Measurements from ENCODE around the gene PEAK1. TPM values are rescaled to one million over a fixed set of nuclear protein-coding genes. Genes with fewer than 3 reads are reported as not detected.

The PEAK1 gene
- total RNA-seq, 2 experiments from 2014 or later: 29.1 to 33.0 TPM

DNA sequence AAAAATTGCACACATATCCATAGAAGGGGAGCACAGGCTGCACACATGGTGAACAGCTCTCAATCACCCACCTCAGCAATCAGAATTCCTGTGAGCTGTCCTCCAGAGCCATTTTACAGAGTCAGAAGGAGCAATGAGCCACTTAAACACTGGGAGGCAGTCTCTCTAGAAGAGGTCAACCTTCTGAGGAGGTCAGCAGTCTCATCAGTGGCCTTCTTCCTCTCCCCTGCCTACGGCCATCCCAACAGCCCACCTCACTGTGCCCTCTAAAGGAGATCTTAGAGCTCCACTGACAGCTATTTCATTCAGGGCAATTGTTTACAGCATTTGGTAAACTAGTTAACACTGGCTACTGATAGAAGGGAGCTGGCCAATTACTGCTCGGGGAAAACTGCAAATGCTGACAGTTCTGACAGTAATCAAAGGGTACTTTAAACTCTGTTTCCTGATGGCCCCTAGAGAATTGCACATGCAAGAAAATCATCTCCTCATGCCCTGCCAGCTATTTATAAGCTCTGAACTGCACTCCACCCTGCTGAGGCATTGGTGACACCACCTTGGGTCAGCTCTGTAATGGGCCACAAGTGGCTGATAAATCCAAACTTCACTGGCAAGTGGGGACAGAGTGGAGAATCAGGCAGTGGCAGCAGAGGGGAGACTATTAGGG, 306.9 kb downstream of the PEAK1 start:
- Mint-ChIP-seq H3K36me3 (no peaks in the 10 kb centered on the region), H3K27ac (no peak overlapping the region)
- CTCF ChIA-PET: interaction anchor here (0.8 to 2.1 kb wide), 4 partner anchors 8 to 431 kb away, joined by 4 to 8 read pairs (median 5); no protein-coding TSS in a partner anchor

GRCh38 chr15:77111789-77112188, 308.1 kb downstream of the PEAK1 start:
- no peaks in the 10 kb centered on the region for H3K36me3 Mint-ChIP-seq
- H3K27me3 Mint-ChIP-seq: no peaks in the 10 kb centered on the region
- H3K9me3 Mint-ChIP-seq (ENCODE audit: low read depth): no peaks in the 10 kb centered on the region
- ATAC-seq: no peak
- H3K27ac Mint-ChIP-seq: no peak overlapping the region
- H3K4me3 Mint-ChIP-seq: no peak overlapping the region
- no peaks in the 10 kb centered on the region for H3K4me1 Mint-ChIP-seq
- CTCF ChIA-PET: interaction anchor here (0.8 kb wide), 1 partner anchor 432 kb away, joined by 4 read pairs; no protein-coding TSS in a partner anchor
- no peak for DNase-seq

More for the DNA sequence above, 306.9 kb downstream of the PEAK1 start:
- Mint-ChIP-seq H3K27me3 (no peaks in the 10 kb centered on the region), H3K4me1 (no peaks in the 10 kb centered on the region), H3K9me3 (ENCODE audit: low read depth) (no peaks in the 10 kb centered on the region), H3K4me3 (no peak overlapping the region)
- no peak for ATAC-seq
- DNase-seq: no peak

DNA sequence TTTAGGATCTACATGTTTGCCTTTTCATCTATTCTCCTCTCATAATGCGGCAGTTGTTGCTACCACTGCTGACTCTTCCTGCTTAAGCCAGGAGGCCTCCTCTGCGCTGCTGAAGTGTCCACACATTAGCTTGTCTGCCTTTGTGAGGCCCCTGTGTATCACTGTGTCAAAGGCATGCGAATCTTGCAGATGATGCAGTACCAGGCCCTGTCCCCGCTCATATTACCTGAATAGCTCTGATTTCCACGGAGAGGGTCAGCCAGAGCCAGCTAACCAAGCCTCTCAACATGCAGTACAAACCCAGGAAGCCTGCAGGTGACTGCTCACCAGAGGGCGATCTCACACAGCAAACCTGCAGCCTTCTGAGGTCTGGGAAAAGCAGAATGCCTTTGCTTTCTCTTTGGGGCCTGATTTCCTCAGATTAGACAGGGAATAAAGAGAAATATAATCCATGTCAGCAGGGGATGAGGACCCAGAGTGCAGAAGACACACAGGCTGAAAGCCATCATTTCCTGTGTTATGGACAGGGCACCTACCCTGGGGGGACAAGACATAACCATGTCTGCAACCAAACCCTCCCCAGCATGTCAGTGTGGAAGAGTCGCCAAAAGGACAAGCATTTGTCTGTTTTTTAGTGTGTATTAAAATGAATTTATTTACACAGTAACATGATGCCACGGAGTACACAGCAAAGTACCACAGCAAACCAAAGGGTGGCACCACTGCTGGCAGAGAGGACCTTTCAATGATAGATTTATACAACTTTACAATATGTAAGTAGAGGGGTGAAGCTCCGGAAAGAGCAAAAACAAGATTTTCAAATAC, 312.2 kb downstream of the PEAK1 start:
- CTCF ChIA-PET: interaction anchor here (0.6 to 7.1 kb wide), 11 partner anchors 11 to 436 kb away, joined by 3 to 50 read pairs (median 6); no protein-coding TSS in a partner anchor
- peak; percentile 69 for ATAC-seq
- peak; percentile 66 for DNase-seq
- H3K4me1 Mint-ChIP-seq: no peaks in the 10 kb centered on the region
- no peaks in the 10 kb centered on the region for H3K27me3 Mint-ChIP-seq
- no peaks in the 10 kb centered on the region for H3K9me3 Mint-ChIP-seq (ENCODE audit: low read depth)
- no peak overlapping the region for H3K4me3 Mint-ChIP-seq
- H3K36me3 Mint-ChIP-seq: no peaks in the 10 kb centered on the region
- no peak overlapping the region for H3K27ac Mint-ChIP-seq

GRCh38 chr15:77107068-77107467, 312.8 kb downstream of the PEAK1 start:
- CTCF ChIA-PET: interaction anchor here (0.6 to 7.1 kb wide), 9 partner anchors 11 to 437 kb away, joined by 3 to 50 read pairs (median 6); no protein-coding TSS in a partner anchor
- no peaks in the 10 kb centered on the region for H3K9me3 Mint-ChIP-seq (ENCODE audit: low read depth)
- H3K4me1 Mint-ChIP-seq: no peaks in the 10 kb centered on the region
- H3K36me3 Mint-ChIP-seq: no peaks in the 10 kb centered on the region
- ATAC-seq: no peak
- no peak for DNase-seq
- H3K27me3 Mint-ChIP-seq: no peaks in the 10 kb centered on the region
- no peak overlapping the region for H3K27ac Mint-ChIP-seq
- no peak overlapping the region for H3K4me3 Mint-ChIP-seq

- no peaks in the 10 kb centered on the region for H3K27me3 Mint-ChIP-seq
- ATAC-seq (no peak), DNase-seq (no peak)
- no peaks in the 10 kb centered on the region for H3K36me3 Mint-ChIP-seq
- CTCF ChIA-PET: interaction anchor here (1.5 to 7.1 kb wide), 4 partner anchors 9 to 439 kb away, joined by 3 to 50 read pairs (median 14); no protein-coding TSS in a partner anchor
- no peaks in the 10 kb centered on the region for H3K9me3 Mint-ChIP-seq (ENCODE audit: low read depth)
- no peak overlapping the region for H3K27ac Mint-ChIP-seq
- H3K4me3 Mint-ChIP-seq: no peak overlapping the region
- peaks cover 1% of the 10 kb centered on the region for H3K4me1 Mint-ChIP-seq
Measured at GRCh38 chr15:77104155-77104554, 315.7 kb downstream of the PEAK1 start.

DNA sequence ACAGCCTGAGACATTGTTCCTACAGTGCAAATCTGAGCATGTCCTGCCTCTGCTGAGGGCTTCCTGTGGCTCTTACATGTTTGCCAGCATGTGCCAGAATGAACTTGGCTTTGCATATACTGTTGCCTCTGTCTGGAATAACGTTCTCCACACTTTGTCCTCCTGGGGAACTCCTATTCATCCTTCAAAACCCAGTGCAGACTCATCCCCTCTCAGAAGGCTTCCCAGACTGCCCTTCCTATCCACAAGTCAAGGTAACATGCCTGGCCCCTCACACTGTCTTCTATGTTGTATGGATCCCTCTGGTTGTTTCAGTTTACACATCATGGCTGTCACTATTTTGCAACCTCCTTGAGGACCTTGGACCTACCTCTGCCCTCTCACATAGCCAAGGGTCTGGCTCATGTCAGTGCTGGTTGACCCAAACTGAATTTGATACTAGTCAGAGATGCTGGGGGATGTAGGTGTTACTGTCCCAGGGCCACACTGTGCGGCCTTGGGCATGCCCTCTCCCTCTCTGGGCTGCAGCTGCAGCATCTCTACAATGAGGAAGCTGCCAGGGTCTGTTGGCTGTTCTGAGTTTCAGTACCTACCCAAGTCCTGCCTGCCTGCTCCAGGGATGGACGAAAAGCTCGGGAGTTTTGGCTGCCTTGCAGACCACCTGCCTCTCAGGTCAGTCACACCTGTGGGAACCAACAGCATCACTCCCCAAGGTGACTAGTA, 320.0 kb downstream of the PEAK1 start:
- ATAC-seq: no peak
- CTCF ChIA-PET: interaction anchor here (1.5 kb wide), 1 partner anchor 443 kb away, joined by 5 read pairs; no protein-coding TSS in a partner anchor

GRCh38 chr15:77098572-77098971, 321.3 kb downstream of the PEAK1 start:
- DNase-seq (no peak), ATAC-seq (no peak)
- Mint-ChIP-seq H3K27me3 (no peaks in the 10 kb centered on the region), H3K4me1 (peaks cover 2% of the 10 kb centered on the region), H3K27ac (no peak overlapping the region), H3K4me3 (no peak overlapping the region), H3K36me3 (no peaks in the 10 kb centered on the region), H3K9me3 (ENCODE audit: low read depth) (no peaks in the 10 kb centered on the region)
- CTCF ChIA-PET: no interaction called here

More for the DNA sequence above, 320.0 kb downstream of the PEAK1 start:
- Mint-ChIP-seq H3K27ac (no peak overlapping the region), H3K27me3 (no peaks in the 10 kb centered on the region), H3K4me1 (peaks cover 1% of the 10 kb centered on the region), H3K4me3 (no peak overlapping the region), H3K9me3 (ENCODE audit: low read depth) (no peaks in the 10 kb centered on the region), H3K36me3 (no peaks in the 10 kb centered on the region)
- no peak for DNase-seq

GRCh38 chr15:77097921-77098320, 322.0 kb downstream of the PEAK1 start:
- Mint-ChIP-seq H3K4me3 (no peak overlapping the region), H3K27ac (no peak overlapping the region), H3K9me3 (ENCODE audit: low read depth) (no peaks in the 10 kb centered on the region), H3K27me3 (no peaks in the 10 kb centered on the region), H3K36me3 (no peaks in the 10 kb centered on the region), H3K4me1 (peaks cover 6% of the 10 kb centered on the region)
- DNase-seq (no peak), ATAC-seq (no peak)
- CTCF ChIA-PET: no interaction called here

DNA sequence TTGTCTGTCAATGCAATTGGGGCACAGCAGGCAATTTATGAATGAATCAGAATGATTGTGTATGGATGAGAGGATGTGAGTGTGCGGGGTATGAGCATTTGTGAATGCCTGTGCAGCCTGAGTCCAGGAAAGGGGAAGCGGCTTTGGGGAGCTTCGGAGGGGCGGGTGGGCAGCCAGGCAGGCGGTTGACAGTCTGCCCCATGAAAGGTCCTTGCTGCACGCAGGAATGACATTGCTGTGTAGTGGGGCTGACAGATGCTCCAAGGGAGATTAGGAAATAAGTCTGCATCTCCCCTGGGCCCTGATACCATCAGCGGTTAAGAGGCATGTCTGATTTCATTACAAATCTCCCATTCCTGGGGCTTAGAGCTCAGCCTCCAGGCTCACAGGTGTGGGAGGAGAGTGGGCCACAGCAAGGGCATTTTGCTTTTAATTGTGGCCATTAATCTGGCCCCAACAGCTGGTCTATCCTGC, 322.6 kb downstream of the PEAK1 start:
- no peaks in the 10 kb centered on the region for H3K9me3 Mint-ChIP-seq (ENCODE audit: low read depth)
- no peak overlapping the region for H3K27ac Mint-ChIP-seq
- H3K4me3 Mint-ChIP-seq: no peak overlapping the region
- no peaks in the 10 kb centered on the region for H3K36me3 Mint-ChIP-seq
- no peak for ATAC-seq
- CTCF ChIA-PET: interaction anchor here (1.4 kb wide), 1 partner anchor 20 kb away, joined by 4 read pairs; no protein-coding TSS in a partner anchor
- no peak for DNase-seq
- peaks cover 7% of the 10 kb centered on the region for H3K4me1 Mint-ChIP-seq
- H3K27me3 Mint-ChIP-seq: no peaks in the 10 kb centered on the region

DNA sequence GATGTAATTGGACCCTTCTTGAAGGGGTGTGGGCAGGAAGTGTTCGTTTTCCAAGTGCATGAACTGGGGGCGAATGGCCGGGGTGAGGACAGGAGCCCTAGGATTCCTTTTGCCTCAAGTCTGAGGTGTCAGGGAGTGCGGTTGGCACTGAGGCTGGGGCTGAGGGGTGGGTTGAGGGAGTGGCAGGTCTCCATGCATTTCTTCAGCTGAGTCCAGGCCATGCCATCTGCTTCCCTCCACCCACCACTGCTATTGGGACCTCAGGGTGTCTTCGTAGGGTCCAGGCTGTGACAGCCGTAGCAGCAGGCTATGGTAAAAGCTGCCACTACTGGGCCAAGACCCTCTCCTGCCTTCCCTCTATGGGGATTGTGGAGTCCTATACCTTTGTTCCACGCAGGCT, 323.4 kb downstream of the PEAK1 start:
- Mint-ChIP-seq H3K27ac (no peak overlapping the region), H3K36me3 (no peaks in the 10 kb centered on the region), H3K9me3 (ENCODE audit: low read depth) (no peaks in the 10 kb centered on the region), H3K4me3 (no peak overlapping the region), H3K27me3 (no peaks in the 10 kb centered on the region), H3K4me1 (peaks cover 7% of the 10 kb centered on the region)
- CTCF ChIA-PET: interaction anchor here (1.4 kb wide), 1 partner anchor 21 kb away, joined by 4 read pairs; no protein-coding TSS in a partner anchor
- DNase-seq: no peak
- ATAC-seq: no peak

DNA sequence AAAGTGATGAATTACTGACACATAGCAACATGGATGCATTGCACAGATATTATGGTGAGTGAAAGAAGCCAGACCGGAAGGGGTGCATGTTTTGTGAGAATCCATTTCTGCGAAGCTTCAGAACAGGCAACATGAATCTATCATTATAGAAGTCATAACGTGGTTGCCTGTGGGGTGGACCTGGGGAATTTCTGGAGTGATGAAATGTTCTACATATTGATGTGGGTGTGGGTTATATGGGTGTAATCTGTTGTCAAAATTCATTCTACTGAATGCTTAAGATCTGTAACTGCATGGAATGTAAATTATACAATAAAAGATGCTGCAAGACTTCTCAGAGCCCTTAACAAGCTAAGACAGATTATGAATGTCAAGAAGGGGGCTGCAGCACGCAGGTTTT, 323.8 kb downstream of the PEAK1 start:
- Mint-ChIP-seq H3K27ac (no peak overlapping the region), H3K27me3 (no peaks in the 10 kb centered on the region), H3K4me3 (no peak overlapping the region), H3K4me1 (peaks cover 7% of the 10 kb centered on the region), H3K9me3 (ENCODE audit: low read depth) (no peaks in the 10 kb centered on the region), H3K36me3 (no peaks in the 10 kb centered on the region)
- ATAC-seq (no peak), DNase-seq (no peak)
- CTCF ChIA-PET: interaction anchor here (0.8 to 1.4 kb wide), 2 partner anchors 21 to 447 kb away, joined by 4 read pairs; no protein-coding TSS in a partner anchor

DNA sequence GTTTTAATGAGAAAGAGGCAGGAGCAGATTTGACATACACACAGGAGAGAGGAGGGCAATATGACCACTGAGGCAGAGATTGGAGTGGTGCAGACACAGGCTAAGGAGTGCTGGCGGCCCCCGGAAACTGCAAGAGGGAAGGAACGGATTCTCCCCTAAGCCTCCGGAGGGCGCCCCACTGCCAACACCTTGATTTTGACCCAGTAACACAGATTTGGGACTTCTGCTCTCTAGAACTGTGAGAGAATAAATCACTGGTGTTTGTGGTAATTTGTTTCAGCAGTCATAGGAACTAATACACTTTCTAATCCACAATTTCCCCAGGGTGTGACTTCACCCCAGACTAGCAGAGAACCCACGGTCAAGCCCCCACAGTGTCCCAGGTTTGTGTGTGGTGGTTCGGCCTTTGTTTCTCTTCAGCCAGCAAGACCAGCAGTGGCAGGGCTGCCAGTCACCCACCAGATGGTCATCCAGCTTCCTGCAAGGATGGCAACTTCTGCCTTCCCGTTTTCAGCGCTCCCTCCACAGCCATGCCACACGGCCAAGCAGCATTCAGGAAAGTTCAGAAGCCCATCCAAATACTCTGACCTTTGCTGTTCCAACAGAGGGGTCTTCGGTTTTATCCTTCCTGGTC, 325.4 kb downstream of the PEAK1 start:
- no peak for DNase-seq
- ATAC-seq: no peak
- CTCF ChIA-PET: interaction anchor here (0.9 to 1.2 kb wide), 2 partner anchors 86 to 121 kb away, joined by 3 read pairs; no protein-coding TSS in a partner anchor
- Mint-ChIP-seq H3K4me3 (no peak overlapping the region), H3K36me3 (no peaks in the 10 kb centered on the region), H3K27ac (no peak overlapping the region), H3K9me3 (ENCODE audit: low read depth) (no peaks in the 10 kb centered on the region), H3K4me1 (peaks cover 6% of the 10 kb centered on the region), H3K27me3 (no peaks in the 10 kb centered on the region)

Data from activated CD8-positive, alpha-beta memory T cell treated with anti-CD3 and anti-CD28 coated beads, Interleukin-2, amount 10 ng/mL, durations not matched to agents 7 days and 5 days (primary cell).